H9 (cell line): ENCODE data around the gene GEMIN4. TPM values are rescaled to one million over a fixed set of nuclear protein-coding genes. Genes with fewer than 3 reads are reported as not detected.

Experiments used
- DNase-seq: peaks from one replicate; pipeline ENCODE4 v3.0.0-alpha.2; 2017
- H2AFZ ChIP-seq: one replicate; pipeline ENCODE4 v1.6.1; 2013; ENCODE audit warnings: mild to moderate bottlenecking, low read length, control low read depth, moderate library complexity
- H2AK5ac ChIP-seq: 2 replicates; pipeline ENCODE4 v1.6.1; 2013; ENCODE audit warnings: low read length, control low read depth, mixed read lengths; ENCODE audit not compliant: insufficient read length
- H2BK120ac ChIP-seq: one replicate; pipeline ENCODE4 v1.6.1; 2013; ENCODE audit warnings: low read depth, mild to moderate bottlenecking, low read length, control low read depth, inconsistent platforms; ENCODE audit not compliant: poor library complexity, severe bottlenecking
- H2BK12ac ChIP-seq: 2 replicates; pipeline ENCODE4 v1.6.1; 2013; ENCODE audit warnings: low read length, control low read depth, mixed read lengths, low read depth; ENCODE audit not compliant: insufficient read length
- H2BK15ac ChIP-seq: 2 replicates; pipeline ENCODE4 v1.6.1; 2013; ENCODE audit warnings: low read depth, low read length, control low read depth
- H2BK20ac ChIP-seq: one replicate; pipeline ENCODE4 v1.6.1; 2013; ENCODE audit warnings: low read depth, mild to moderate bottlenecking, low read length, control low read depth, inconsistent platforms; ENCODE audit not compliant: poor library complexity, severe bottlenecking
- H2BK5ac ChIP-seq: 2 replicates; pipeline ENCODE4 v1.6.1; 2013; ENCODE audit warnings: low read length, control low read depth, mixed read lengths; ENCODE audit not compliant: insufficient read length
- H3K14ac ChIP-seq: 2 replicates; pipeline ENCODE4 v1.6.1; 2013; ENCODE audit warnings: low read length, control low read depth; ENCODE audit not compliant: insufficient read depth
- H3K18ac ChIP-seq: 2 replicates; pipeline ENCODE4 v1.6.1; 2013; ENCODE audit warnings: low read depth, mild to moderate bottlenecking, mixed read lengths, low read length, control low read depth; ENCODE audit not compliant: insufficient read length
- H3K23ac ChIP-seq: 2 replicates; pipeline ENCODE4 v1.6.1; 2013; ENCODE audit warnings: low read length, control low read depth, mixed read lengths, low read depth; ENCODE audit not compliant: insufficient read length
- H3K23me2 ChIP-seq: 2 replicates; pipeline ENCODE4 v1.6.1; 2013; ENCODE audit warnings: low read depth, mild to moderate bottlenecking, mixed read lengths, low read length, control low read depth; ENCODE audit not compliant: insufficient read length, poor library complexity, severe bottlenecking
- H3K27ac ChIP-seq: 2 replicates; pipeline ENCODE4 v1.5.1; 2013; ENCODE audit warnings: low read length, control low read depth, mixed read lengths, low read depth; ENCODE audit not compliant: insufficient read length
- H3K27me3 ChIP-seq: 2 replicates; pipeline ENCODE4 v1.6.1; 2013; ENCODE audit warnings: low read length, control low read depth, inconsistent platforms; ENCODE audit not compliant: insufficient read depth
- H3K4ac ChIP-seq: 2 replicates; pipeline ENCODE4 v1.6.1; 2013; ENCODE audit warnings: low read depth, mild to moderate bottlenecking, control low read depth, inconsistent platforms, low read length, moderate library complexity
- H3K4me1 ChIP-seq: 2 replicates; pipeline ENCODE4 v1.6.1; 2013; ENCODE audit warnings: low read length, control low read depth, inconsistent platforms; ENCODE audit not compliant: insufficient read depth
- H3K4me2 ChIP-seq: 2 replicates; pipeline ENCODE4 v1.6.1; 2013; ENCODE audit warnings: low read length, control low read depth, mixed read lengths; ENCODE audit not compliant: insufficient read length, insufficient read depth
- H3K56ac ChIP-seq: 2 replicates; pipeline ENCODE4 v1.6.1; 2013; ENCODE audit warnings: low read depth, mild to moderate bottlenecking, mixed read lengths, low read length, control low read depth; ENCODE audit not compliant: insufficient read length
- H3K79me1 ChIP-seq: 2 replicates; pipeline ENCODE4 v1.6.1; 2013; ENCODE audit warnings: low read depth, mild to moderate bottlenecking, moderate library complexity, low read length, control low read depth, inconsistent platforms; ENCODE audit not compliant: insufficient read depth, poor library complexity, severe bottlenecking
- H3K79me2 ChIP-seq: 2 replicates; pipeline ENCODE4 v1.6.1; 2013; ENCODE audit warnings: low read length, control low read depth, inconsistent platforms; ENCODE audit not compliant: insufficient read depth
- H3K9ac ChIP-seq: 2 replicates; pipeline ENCODE4 v1.6.1; 2013; ENCODE audit warnings: low read length, control low read depth, mixed read lengths; ENCODE audit not compliant: insufficient read length; ENCODE audit errors: extremely low read depth
- H3K9me3 ChIP-seq: one replicate; pipeline ENCODE4 v1.6.1; 2013; ENCODE audit warnings: low read depth, low read length, inconsistent platforms; ENCODE audit not compliant: control insufficient read depth
- H3T11ph ChIP-seq: one replicate; pipeline ENCODE4 v1.6.1; 2013; ENCODE audit warnings: mild to moderate bottlenecking, low read length, control low read depth, inconsistent platforms
- H4K20me1 ChIP-seq: one replicate; pipeline ENCODE4 v1.6.1; 2013; ENCODE audit not compliant: control insufficient read depth, insufficient read length, insufficient read depth
- H4K5ac ChIP-seq: 2 replicates; pipeline ENCODE4 v1.6.1; 2013; ENCODE audit warnings: low read depth, mild to moderate bottlenecking, mixed read lengths, low read length, control low read depth; ENCODE audit not compliant: insufficient read length
- H4K8ac ChIP-seq: replicated peaks from 2 replicates; pipeline ENCODE4 v1.6.1; 2013; ENCODE audit warnings: low read length, control low read depth, mixed read lengths, low read depth; ENCODE audit not compliant: insufficient read length
- H4K91ac ChIP-seq: 2 replicates; pipeline ENCODE4 v1.6.1; 2013; ENCODE audit warnings: low read depth, mild to moderate bottlenecking, moderate library complexity, mixed read lengths, low read length, control low read depth; ENCODE audit not compliant: insufficient read length
- H3K27ac Mint-ChIP-seq, 3 experiments: 2 replicates in 2 of 3; 3 replicates in 1 of 3; pipeline ENCODE4 v1.8.0; 2020 to 2021; ENCODE audit warnings: mixed read lengths in 3 of 3, mild to moderate bottlenecking in 1 of 3, moderate library complexity in 1 of 3
- H3K27me3 Mint-ChIP-seq: 2 replicates; pipeline ENCODE4 v1.8.0; 2021; ENCODE audit warnings: low read depth, mild to moderate bottlenecking, moderate library complexity, mixed read lengths
- H3K36me3 Mint-ChIP-seq, 3 experiments: 2 replicates in 2 of 3; 3 replicates in 1 of 3; pipeline ENCODE4 v1.8.0; 2020 to 2021; ENCODE audit warnings: low read depth in 3 of 3, mixed read lengths in 3 of 3; ENCODE audit not compliant: insufficient read depth in 1 of 3
- H3K4me1 Mint-ChIP-seq, 2 experiments: 2 replicates each; pipeline ENCODE4 v1.8.0; 2020; ENCODE audit warnings: mixed read lengths in 2 of 2
- H3K4me3 Mint-ChIP-seq, 2 experiments: 2 replicates in 1 of 2; 3 replicates in 1 of 2; pipeline ENCODE4 v1.8.0; 2020 to 2021; ENCODE audit warnings: mild to moderate bottlenecking in 2 of 2, mixed read lengths in 2 of 2, moderate library complexity in 1 of 2
- H3K9me3 Mint-ChIP-seq, 2 experiments: 2 replicates in 1 of 2; 3 replicates in 1 of 2; pipeline ENCODE4 v1.8.0; 2020; ENCODE audit warnings: mild to moderate bottlenecking in 2 of 2, mixed read lengths in 2 of 2, moderate library complexity in 1 of 2
- CTCF ChIP-seq: fragments of 200-600 bp; sonication (generic); conservative IDR thresholded peaks from 3 replicates; pipeline ENCODE4 v1.8.0; 2021; ENCODE audit warnings: antibody characterized with exemption, mild to moderate bottlenecking
- WGBS: extraction: QIAGEN DNeasy Blood & Tissue Kit; methylation state at CpG from one replicate; pipeline ENCODE4 v1.1.7; 2013; ENCODE audit warnings: missing lambda C conversion rate, low lambda C conversion rate, mixed read lengths; ENCODE audit not compliant: insufficient read length; ENCODE audit errors: extremely low coverage; 5-methylcytosine and 5-hydroxymethylcytosine counted together
- total RNA-seq: library from RNA; stranded (reverse); gene quantifications from 2 replicates; pipeline ENCODE4 v1.2.1, GENCODE V29; 2021

The GEMIN4 gene
- total RNA-seq, 1 experiment from 2014 or later: 56.8 TPM

GRCh38 chr17:705863-706262 is 46.2 kb downstream of the GEMIN4 start:
- H2BK15ac ChIP-seq: no peak overlapping the region
- H3T11ph ChIP-seq: no peak overlapping the region
- H2AK5ac ChIP-seq: no peak overlapping the region
- H3K23ac ChIP-seq: no peak overlapping the region
- H2BK120ac ChIP-seq: no peak overlapping the region
- H3K4me1 Mint-ChIP-seq: no peaks in the 10 kb centered on the region
- no peak overlapping the region for H4K8ac ChIP-seq
- no peaks in the 10 kb centered on the region for H3K23me2 ChIP-seq
- no peak overlapping the region for H4K91ac ChIP-seq
- no peaks in the 10 kb centered on the region for H3K9me3 ChIP-seq
- no peak overlapping the region for H2BK5ac ChIP-seq
- H3K9me3 Mint-ChIP-seq: no peaks in the 10 kb centered on the region
- no peak for TF ChIP-seq CTCF
- H3K56ac ChIP-seq: no peak overlapping the region
- H3K27ac ChIP-seq: no peak overlapping the region
- no peak overlapping the region for H4K5ac ChIP-seq
- no peak overlapping the region for H3K9ac ChIP-seq
- H3K27ac Mint-ChIP-seq: no peak overlapping the region
- peaks cover 10 to 35% (median 30%) of the 10 kb centered on the region in 3 experiments; a peak in 6 of 7 replicates for H3K36me3 Mint-ChIP-seq
- WGBS: no CpG with 5 or more reads among the region's 6 CpGs
- no peaks in the 10 kb centered on the region for H3K27me3 ChIP-seq
- H2AFZ ChIP-seq: no peak overlapping the region
- H3K4ac ChIP-seq: no peak overlapping the region
- H2BK12ac ChIP-seq: no peak overlapping the region
- no peak overlapping the region for H3K4me3 Mint-ChIP-seq
- no peak for DNase-seq
- H3K14ac ChIP-seq: no peak overlapping the region
- H3K4me1 ChIP-seq: no peaks in the 10 kb centered on the region
- no peak overlapping the region for H3K18ac ChIP-seq
- no peaks in the 10 kb centered on the region for H3K27me3 Mint-ChIP-seq
- no peaks in the 10 kb centered on the region for H3K79me1 ChIP-seq
- H4K20me1 ChIP-seq: no peaks in the 10 kb centered on the region
- no peaks in the 10 kb centered on the region for H3K79me2 ChIP-seq
- no peak overlapping the region for H3K4me2 ChIP-seq
- H2BK20ac ChIP-seq: no peak overlapping the region
